Measurements from ENCODE around the gene SEMA5A.

DNA sequence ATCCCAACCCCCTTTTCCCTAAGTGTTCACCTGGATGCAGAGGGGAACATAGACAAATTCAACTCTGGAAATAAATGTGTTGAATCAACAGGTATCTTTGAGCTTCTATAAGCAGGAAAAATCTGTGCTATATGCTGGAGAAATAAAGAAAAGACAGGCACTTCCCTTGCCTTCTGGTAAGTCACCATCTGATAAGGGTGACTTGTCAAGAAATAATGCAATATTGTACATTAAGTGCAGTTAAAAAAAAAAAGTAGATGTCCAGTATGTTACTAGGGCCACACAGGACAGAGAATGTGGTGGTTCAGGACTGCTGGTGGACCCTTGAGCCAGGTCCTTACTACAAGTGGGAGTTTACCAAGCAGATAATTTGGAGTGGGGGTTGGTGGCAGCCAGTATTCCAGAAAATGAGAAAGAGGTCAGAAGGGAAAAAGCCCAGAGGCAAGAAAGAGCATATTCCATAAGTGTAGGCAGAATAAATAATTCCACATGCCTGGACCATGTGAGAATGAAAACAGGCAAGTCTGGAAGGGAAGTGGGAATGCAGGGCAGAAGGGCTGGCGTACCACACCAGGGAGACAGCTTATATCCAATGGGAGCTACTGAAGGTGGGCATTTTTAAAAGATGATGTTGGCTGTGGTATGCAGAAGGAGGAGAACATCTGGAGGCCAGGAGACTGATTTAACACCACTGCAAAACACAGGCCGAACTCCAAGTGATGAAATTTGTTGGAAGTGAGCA, 209.9 kb downstream of the SEMA5A start:
- no peak for TF ChIP-seq TAF1 (IDR thresholded peaks at IDR 0.05; ENCODE audit: borderline replicate concordance, low read depth, low read length)
- TF ChIP-seq POLR2A (IDR thresholded peaks at IDR 0.05; ENCODE audit: low read depth, low read length), result no peak

All from GM12892 (cell line).